Pulmonary artery endothelial cell (primary cell): ENCODE results near the gene WDR59. TPM values are rescaled to one million over a fixed set of nuclear protein-coding genes. Genes with fewer than 3 reads are reported as not detected.

ENCODE experiments used
- total RNA-seq: library from RNA; depleted of rRNA; stranded (reverse); fragments of >200 nt; gene quantifications from 2 replicates; pipeline ENCODE4 v1.2.3, GENCODE V29; 2014

WDR59 gene
- total RNA-seq, 1 donor from 2014 or later: 16.9 TPM

Other genes starting within 250 kb of the WDR59 start
- not detected in 2 replicates for gene FA2H, start 210.3 kb downstream of the WDR59 start, total RNA-seq
- 16.9 and 21.9 TPM in 2 replicates for gene ZNRF1, start 13.9 kb upstream of the WDR59 start, total RNA-seq
- 1.1 and 1.6 TPM in 2 replicates for gene LDHD, start 131.7 kb upstream of the WDR59 start, total RNA-seq
- 10.7 and 13.5 TPM in 2 replicates for gene ZFP1, start 163.4 kb upstream of the WDR59 start, total RNA-seq
- not detected in 2 replicates for gene CTRB2, start 222.0 kb upstream of the WDR59 start, total RNA-seq
- gene CTRB1, start 233.9 kb upstream of the WDR59 start, total RNA-seq: not detected in 2 replicates